ENCODE results near the gene SLC39A3.

Gene SLC39A3

GRCh38 chr19:2768365-2769132, 28.7 kb upstream of the SLC39A3 start:
- no peak for DNase-seq (ENCODE audit: low spot score)

- DNase-seq (ENCODE audit: low spot score) = no peak
Observed at GRCh38 chr19:2767688-2768087, 27.9 kb upstream of the SLC39A3 start.

- DNase-seq (ENCODE audit: low spot score) = no peak
Observed at GRCh38 chr19:2766594-2767372, 27.0 kb upstream of the SLC39A3 start.

GRCh38 chr19:2765376-2765775, 25.6 kb upstream of the SLC39A3 start:
- DNase-seq (ENCODE audit: low spot score) = no peak

- DNase-seq (ENCODE audit: low spot score) = no peak
Observed at GRCh38 chr19:2764945-2765344, 25.1 kb upstream of the SLC39A3 start.

GRCh38 chr19:2763687-2764086, 23.9 kb upstream of the SLC39A3 start:
- no peak for DNase-seq (ENCODE audit: low spot score)

GRCh38 chr19:2762783-2763496, 23.1 kb upstream of the SLC39A3 start:
- DNase-seq (ENCODE audit: low spot score) = no peak

GRCh38 chr19:2761876-2762782, 22.3 kb upstream of the SLC39A3 start:
- DNase-seq (ENCODE audit: low spot score) = no peak

- DNase-seq (ENCODE audit: low spot score) = no peak
Observed at GRCh38 chr19:2761309-2761677, 21.5 kb upstream of the SLC39A3 start.

- no peak for DNase-seq (ENCODE audit: low spot score)
Observed at GRCh38 chr19:2759965-2760364, 20.1 kb upstream of the SLC39A3 start.

GRCh38 chr19:2759362-2759761, 19.5 kb upstream of the SLC39A3 start:
- DNase-seq (ENCODE audit: low spot score) = no peak

- no peak for DNase-seq (ENCODE audit: low spot score)
Observed at GRCh38 chr19:2758601-2759313, 18.9 kb upstream of the SLC39A3 start.

GRCh38 chr19:2756921-2757881, 17.4 kb upstream of the SLC39A3 start:
- DNase-seq (ENCODE audit: low spot score) = no peak

- no peak for DNase-seq (ENCODE audit: low spot score)
Observed at GRCh38 chr19:2756477-2756876, 16.7 kb upstream of the SLC39A3 start.

GRCh38 chr19:2755811-2756210, 16.0 kb upstream of the SLC39A3 start:
- no peak for DNase-seq (ENCODE audit: low spot score)

GRCh38 chr19:2755448-2755705, 15.6 kb upstream of the SLC39A3 start:
- no peak for DNase-seq (ENCODE audit: low spot score)

- DNase-seq (ENCODE audit: low spot score) = no peak
Observed at GRCh38 chr19:2754659-2755447, 15.0 kb upstream of the SLC39A3 start.

GRCh38 chr19:2751438-2751830, 11.6 kb upstream of the SLC39A3 start:
- DNase-seq (ENCODE audit: low spot score) = no peak

- peak; percentile 32 for DNase-seq (ENCODE audit: low spot score)
Observed at GRCh38 chr19:2750808-2751437, 11.1 kb upstream of the SLC39A3 start.
